Temporal lobe (tissue), 1 donor: ENCODE data around the gene SCN1B. TPM values are rescaled to one million over a fixed set of nuclear protein-coding genes. Genes with fewer than 3 reads are reported as not detected.

Source experiments
- total RNA-seq: library from RNA; depleted of rRNA; stranded (reverse); fragments of >200 nt; gene quantifications from one replicate; pipeline ENCODE4 v1.2.3, GENCODE V29; 2014

SCN1B gene
- total RNA-seq, 1 donor from 2014 or later: 0.49 TPM

Other genes with a start within 250 kb of the SCN1B start
- 7.9 TPM for gene ZNF30, start 103.6 kb upstream of the SCN1B start, total RNA-seq
- gene ZNF792, start 66.2 kb upstream of the SCN1B start, total RNA-seq: 11.8 TPM
- 36.1 TPM for gene GRAMD1A, start 30.1 kb upstream of the SCN1B start, total RNA-seq
- gene HPN, start 11.3 kb downstream of the SCN1B start, total RNA-seq: not detected
- gene FXYD3, start 85.4 kb downstream of the SCN1B start, total RNA-seq: not detected
- gene LGI4, start 104.6 kb downstream of the SCN1B start, total RNA-seq: 5.2 TPM
- 0.74 TPM for gene FXYD1, start 108.4 kb downstream of the SCN1B start, total RNA-seq
- 10.1 TPM for gene FXYD7, start 112.8 kb downstream of the SCN1B start, total RNA-seq
- gene FXYD5, start 124.3 kb downstream of the SCN1B start, total RNA-seq: 0.74 TPM
- gene FAM187B, start 198.3 kb downstream of the SCN1B start, total RNA-seq: not detected
- 1.7 TPM for gene LSR, start 218.5 kb downstream of the SCN1B start, total RNA-seq
- 36.6 TPM for gene USF2, start 238.5 kb downstream of the SCN1B start, total RNA-seq